GM12872 (cell line): ENCODE measurements around the gene RASSF6.

Experiments
- TF ChIP-seq, protein P1 (sequence below): IDR thresholded peaks from 3 replicates; pipeline ENCODE4 v1.5.1; 2011; ENCODE audit warnings: low read depth, mild to moderate bottlenecking, low read length, moderate library complexity; ENCODE audit not compliant: insufficient read depth

The RASSF6 gene

DNA sequence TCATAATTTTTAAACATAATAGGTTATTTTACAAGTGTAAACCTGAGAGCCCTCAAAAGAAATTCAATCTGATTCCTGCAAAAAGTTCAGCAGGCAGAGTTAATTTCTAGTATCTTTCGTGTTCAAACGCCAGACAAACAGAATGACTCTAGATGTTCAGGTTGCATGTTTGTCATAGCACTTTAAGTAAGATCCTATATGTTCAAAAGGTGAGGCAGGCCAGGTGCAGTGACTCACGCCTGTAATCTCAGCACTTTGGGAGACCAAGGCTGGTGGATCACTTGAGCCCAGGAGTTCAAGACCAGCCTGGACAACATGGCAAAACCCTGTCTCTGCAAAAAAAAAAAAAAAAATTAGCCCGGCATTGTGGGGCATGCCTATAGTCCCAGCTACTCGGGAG lies 1.1 kb upstream of the RASSF6 start:
- TF ChIP-seq, protein P1, sequence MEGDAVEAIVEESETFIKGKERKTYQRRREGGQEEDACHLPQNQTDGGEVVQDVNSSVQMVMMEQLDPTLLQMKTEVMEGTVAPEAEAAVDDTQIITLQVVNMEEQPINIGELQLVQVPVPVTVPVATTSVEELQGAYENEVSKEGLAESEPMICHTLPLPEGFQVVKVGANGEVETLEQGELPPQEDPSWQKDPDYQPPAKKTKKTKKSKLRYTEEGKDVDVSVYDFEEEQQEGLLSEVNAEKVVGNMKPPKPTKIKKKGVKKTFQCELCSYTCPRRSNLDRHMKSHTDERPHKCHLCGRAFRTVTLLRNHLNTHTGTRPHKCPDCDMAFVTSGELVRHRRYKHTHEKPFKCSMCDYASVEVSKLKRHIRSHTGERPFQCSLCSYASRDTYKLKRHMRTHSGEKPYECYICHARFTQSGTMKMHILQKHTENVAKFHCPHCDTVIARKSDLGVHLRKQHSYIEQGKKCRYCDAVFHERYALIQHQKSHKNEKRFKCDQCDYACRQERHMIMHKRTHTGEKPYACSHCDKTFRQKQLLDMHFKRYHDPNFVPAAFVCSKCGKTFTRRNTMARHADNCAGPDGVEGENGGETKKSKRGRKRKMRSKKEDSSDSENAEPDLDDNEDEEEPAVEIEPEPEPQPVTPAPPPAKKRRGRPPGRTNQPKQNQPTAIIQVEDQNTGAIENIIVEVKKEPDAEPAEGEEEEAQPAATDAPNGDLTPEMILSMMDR: no peak

DNA sequence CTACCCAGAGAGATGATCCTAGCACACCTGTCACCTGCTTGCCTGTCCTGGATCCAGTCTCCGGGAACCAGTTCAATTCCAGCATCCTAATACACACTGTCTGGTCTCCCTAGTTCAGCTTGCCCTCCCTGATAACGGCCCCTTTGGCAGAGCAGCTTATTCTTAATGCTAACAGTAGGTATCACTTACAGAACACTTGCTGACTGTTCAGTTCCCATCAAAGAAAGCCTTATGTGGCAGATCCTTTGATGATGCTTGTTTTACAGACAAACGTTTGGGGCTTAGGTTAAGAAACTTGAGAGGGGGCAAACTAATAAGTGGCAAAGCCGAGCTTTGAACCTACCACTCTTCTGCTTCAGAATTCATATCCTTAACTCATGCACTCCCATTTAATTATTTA lies 890 bp downstream of the RASSF6 start:
- TF ChIP-seq, protein P1: no peak

DNA sequence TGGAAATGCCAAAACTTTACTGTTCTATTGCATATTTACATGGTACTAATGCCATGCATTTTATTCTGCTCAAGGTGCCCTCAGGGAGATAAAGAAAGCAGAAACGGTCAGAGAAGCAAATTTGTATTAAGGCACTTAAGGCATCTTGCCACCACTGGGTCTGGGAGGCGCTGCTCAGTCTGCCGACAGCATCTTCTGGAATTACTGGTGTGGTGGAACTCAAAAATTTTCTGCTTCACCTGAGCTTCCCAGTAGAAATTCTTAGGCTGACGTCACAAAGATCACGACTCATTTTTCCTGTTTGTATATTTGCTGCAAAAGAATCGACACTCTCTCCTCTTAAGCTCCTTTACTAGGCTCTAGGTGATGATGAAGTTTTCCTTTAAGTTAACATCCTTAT lies 3.0 kb downstream of the RASSF6 start:
- TF ChIP-seq, protein P1: no peak

DNA sequence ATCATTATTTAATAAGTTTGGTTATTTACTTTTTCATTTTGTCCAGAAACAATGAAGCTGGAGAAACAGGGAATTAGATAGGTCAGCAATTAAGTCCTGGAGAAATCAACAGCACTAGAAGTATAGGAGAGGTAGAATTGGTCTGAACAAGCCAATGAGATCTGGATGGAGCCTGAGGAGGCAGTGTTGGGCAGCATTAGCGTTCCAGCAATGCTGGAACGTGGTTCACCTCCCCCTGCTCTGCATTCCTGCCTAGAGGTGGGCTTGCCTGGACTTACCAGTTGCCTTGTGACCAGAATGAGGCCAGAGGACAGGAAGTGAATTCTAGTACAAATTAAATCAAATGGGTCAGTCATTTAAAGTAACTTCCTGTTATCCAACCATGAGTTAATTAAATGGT lies 4.6 kb downstream of the RASSF6 start:
- TF ChIP-seq, protein P1: peak; percentile 36; the same call in 2 of the 3 replicates

DNA sequence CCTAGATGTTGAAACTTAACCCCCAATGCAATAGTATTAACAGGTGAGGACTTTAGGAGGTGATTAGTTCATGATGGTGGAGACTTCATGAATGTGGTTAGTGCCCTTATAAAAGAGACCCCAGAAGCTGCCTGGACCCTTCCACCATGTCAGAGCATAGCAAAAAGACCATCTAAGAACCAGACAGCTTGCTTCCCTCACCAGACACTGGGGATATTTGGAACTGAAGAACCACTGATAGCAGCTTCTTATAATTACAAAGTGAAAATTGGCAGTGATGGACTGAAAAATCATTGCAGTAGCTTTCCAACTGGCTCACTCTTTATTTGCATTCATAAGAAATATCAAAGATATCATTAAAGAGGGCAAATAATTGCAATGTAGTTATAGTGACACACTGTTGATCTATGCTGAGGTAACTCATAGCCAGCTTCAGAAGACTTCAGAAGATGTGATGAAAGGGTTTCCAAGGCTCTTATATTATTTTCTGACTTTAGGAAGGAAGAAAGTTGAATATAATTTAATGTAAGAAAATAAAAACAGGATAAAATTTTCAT lies 5.8 kb downstream of the RASSF6 start:
- TF ChIP-seq, protein P1: no peak

DNA sequence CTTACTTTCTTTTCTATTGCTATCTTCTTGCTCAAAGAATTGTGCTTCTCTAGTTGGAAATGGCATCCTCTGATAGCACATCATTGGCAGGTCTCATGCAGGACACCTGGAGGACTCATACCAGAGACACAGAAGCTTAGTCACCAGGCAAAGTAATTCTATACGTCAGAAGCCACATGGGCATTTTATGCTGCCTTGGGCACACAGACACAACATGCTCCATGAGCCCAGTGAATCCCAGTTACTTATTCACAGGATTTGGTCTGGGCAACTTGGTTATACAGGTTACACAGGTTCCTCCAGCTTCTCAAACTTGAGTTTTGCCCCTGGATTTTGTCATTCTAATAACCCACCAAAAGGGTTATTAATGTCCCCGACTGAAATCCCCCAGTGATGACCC lies 7.1 kb downstream of the RASSF6 start:
- TF ChIP-seq, protein P1: no peak

DNA sequence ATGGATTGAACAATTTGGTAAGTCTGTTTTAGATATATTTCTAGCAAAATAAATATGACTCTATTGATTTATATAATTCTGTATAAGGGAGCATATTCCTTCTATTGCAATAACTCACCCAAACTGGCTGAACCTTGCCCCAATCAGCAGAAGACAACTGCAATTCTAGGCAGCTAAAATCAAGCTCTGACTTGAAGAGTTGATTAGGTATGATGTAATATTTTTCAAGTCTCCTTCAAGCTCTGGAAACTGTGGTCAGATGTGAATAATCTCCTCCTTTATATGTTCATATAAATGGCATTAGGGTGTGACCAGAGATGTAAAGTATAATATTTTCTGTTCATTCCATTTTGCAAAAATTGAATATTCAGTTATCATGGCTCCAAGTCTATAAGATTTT lies 8.2 kb downstream of the RASSF6 start:
- TF ChIP-seq, protein P1: no peak
